ENCODE results near the gene FSHB.
A peak's percentile ranks its signal among the peaks of the same experiment; 100 is the strongest.

FSHB gene

DNA sequence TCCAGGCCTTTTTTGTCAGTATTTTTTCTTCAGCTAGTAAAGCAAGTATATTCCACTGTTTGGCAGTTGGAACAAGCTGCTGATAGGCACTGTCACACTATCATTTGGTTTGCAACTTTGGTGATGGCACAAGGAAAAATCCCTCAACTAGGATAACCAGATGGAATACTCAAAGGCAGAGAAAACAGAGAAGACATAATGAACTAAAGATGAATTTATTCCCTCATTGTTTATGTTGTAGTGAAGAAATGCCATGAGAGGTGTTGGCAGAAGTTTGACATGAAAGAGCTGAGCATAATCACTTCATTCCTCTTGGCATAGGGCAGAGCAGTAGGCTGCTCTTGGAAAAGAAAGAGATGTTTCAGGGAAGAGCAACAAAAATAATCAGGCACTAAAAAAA lies 39.9 kb downstream of the FSHB start:
- DNase-seq, result no peak

GRCh38 chr11:30277176-30277575 lies 46.4 kb downstream of the FSHB start:
- DNase-seq, result no peak

- DNase-seq, result no peak
Measured at GRCh38 chr11:30279796-30280195, 49.0 kb downstream of the FSHB start.

DNA sequence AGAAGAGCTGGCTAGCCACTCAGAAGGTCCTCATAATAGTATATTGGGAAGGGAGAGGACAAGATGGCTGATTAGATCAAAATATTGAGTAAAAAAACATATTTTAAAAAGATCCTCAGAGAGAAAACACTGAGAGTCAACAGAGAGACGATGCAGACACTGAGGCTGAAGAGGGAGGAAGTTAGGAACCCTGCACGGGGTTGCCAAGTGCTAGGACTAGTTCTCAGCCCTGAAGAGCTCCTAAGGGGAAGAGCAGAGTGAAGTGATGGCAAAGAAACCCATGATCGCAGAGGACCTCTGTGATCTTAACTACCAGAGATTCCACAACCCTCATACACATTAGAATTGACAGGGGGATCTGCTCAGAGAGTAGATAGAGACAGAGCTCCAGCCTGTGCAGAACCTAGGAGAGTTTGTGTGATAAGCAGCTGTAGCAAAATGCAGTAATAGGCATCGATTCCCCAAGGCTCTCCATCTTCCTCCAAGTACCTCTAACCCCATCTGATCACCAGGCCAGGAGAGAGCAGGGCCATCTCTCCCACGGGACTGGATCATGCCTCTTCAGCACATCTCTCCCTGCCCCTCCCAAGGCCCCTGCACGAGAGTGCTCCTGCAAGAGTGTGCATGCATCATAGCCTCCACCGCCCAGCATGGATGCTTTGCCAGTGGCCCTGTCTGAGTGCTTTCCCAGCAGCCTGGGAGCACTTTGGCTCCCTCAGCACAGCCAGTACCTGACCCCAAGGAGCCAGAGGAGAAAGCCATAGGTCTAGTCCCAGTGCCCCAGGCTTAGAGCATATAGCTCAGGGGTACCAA lies 50.9 kb downstream of the FSHB start:
- DNase-seq, result no peak

DNA sequence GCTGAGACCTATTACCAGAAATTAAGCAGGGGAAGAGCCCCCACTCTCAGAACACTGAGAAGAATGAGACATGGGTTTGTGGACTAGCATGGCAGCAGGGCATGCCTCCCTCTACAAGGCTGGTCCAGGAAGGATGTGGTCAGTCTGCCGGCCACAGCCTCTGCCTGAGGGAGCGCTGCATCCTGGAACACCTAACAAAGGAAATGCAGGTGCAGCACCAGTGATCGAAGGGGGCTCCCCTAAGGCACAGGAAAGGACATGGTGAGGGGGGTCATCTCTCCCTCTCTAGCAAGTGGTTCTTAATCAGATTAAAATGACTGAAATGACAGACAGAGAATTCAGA lies 51.4 kb downstream of the FSHB start:
- peak; percentile 29 for DNase-seq
